Measurements from ENCODE around the gene MTA1. TPM values are rescaled to one million over a fixed set of nuclear protein-coding genes. Genes with fewer than 3 reads are reported as not detected.

Gene MTA1
- total and polyA plus RNA-seq, 11 donors: 71.8 to 191 (median 109) TPM

DNA sequence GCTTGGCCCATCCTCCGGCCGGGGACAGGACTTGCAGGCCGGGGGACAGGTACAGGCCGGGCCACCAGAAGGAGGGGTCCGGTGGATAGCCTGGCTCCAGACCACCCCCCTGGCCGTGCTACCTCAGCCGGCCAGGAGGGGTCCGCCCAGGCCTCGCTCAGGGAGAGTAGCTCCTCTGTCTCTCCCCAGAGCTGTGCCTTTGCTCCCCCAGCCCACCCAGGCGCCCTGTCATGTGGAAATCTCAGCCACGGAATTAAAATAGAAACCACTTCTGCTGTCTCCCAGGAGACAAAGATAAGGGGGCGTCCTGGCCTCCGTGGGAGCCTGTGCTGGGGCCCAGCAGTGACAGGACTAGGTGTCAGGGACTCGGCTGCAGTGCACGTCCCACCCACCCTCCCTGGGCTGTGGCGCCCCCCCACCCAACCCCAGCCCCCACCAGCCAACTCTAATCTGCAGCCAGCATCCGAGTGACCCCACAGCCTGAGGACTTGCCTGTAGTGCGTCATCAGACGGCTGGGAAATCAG is 51.7 kb downstream of the MTA1 start:
- peak; percentile 9 to 35 (median 22) for ATAC-seq
- Histone ChIP-seq H3K27me3 (peaks cover 0 to 22% (median 0%) of the 10 kb centered on the region in 9 donors), H3K9me3 (no peaks in the 10 kb centered on the region), H3K36me3 (peaks cover 0 to 22% (median 3%) of the 10 kb centered on the region in 9 donors), H3K4me1 (peaks cover 0 to 81% (median 70%) of the 10 kb centered on the region in 12 donors), H3K4me3 (peak overlapping the region in 8 of 12 donors; percentile 1 to 33 (median 16)), H3K27ac (peak overlapping the region; percentile 87 to 100 (median 97))
- peak in 4 of 5 donors; percentile 82 to 91 (median 86) for DNase-seq
- intact Hi-C loops (cut with DNase I): no loop called here
- 26 to 44% (median 39%) methylated on average over 5 to 19 of the region's 19 CpGs for WGBS, 4 donors
- TF ChIP-seq, protein P1, sequence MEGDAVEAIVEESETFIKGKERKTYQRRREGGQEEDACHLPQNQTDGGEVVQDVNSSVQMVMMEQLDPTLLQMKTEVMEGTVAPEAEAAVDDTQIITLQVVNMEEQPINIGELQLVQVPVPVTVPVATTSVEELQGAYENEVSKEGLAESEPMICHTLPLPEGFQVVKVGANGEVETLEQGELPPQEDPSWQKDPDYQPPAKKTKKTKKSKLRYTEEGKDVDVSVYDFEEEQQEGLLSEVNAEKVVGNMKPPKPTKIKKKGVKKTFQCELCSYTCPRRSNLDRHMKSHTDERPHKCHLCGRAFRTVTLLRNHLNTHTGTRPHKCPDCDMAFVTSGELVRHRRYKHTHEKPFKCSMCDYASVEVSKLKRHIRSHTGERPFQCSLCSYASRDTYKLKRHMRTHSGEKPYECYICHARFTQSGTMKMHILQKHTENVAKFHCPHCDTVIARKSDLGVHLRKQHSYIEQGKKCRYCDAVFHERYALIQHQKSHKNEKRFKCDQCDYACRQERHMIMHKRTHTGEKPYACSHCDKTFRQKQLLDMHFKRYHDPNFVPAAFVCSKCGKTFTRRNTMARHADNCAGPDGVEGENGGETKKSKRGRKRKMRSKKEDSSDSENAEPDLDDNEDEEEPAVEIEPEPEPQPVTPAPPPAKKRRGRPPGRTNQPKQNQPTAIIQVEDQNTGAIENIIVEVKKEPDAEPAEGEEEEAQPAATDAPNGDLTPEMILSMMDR (IDR thresholded peaks at IDR 0.05): peak in 10 of 12 donors; percentile 19 to 50 (median 38)
- TF ChIP-seq POLR2A (IDR thresholded peaks at IDR 0.05): no peak

GRCh38 chr14:105471823-105472485 is 52.3 kb downstream of the MTA1 start:
- Histone ChIP-seq H3K9me3 (no peaks in the 10 kb centered on the region), H3K27ac (peak overlapping the region; percentile 87 to 100 (median 97)), H3K36me3 (peaks cover 0 to 17% (median 3%) of the 10 kb centered on the region in 9 donors), H3K27me3 (peaks cover 0 to 26% (median 0%) of the 10 kb centered on the region in 9 donors), H3K4me1 (peaks cover 0 to 83% (median 69%) of the 10 kb centered on the region in 12 donors), H3K4me3 (peak overlapping the region in 1 of 12 donors; percentile 15)
- ATAC-seq (peak; percentile 11 to 35 (median 22)), DNase-seq (peak in 4 of 5 donors; percentile 67 to 85 (median 74))
- intact Hi-C loops (cut with DNase I): no loop called here
- TF ChIP-seq, protein P1 (IDR thresholded peaks at IDR 0.05): no peak
- TF ChIP-seq POLR2A (IDR thresholded peaks at IDR 0.05): no peak
- 45 to 70% (median 52%) methylated on average over 2 to 8 of the region's 8 CpGs for WGBS, 4 donors

GRCh38 chr14:105472486-105472991 is 52.9 kb downstream of the MTA1 start:
- H3K9me3 ChIP-seq: no peaks in the 10 kb centered on the region
- H3K27ac ChIP-seq: peak overlapping the region; percentile 87 to 100 (median 97)
- H3K36me3 ChIP-seq: peaks cover 0 to 11% (median 3%) of the 10 kb centered on the region in 9 donors
- ATAC-seq: peak; percentile 33 to 46 (median 36)
- TF ChIP-seq, protein P1 (IDR thresholded peaks at IDR 0.05): peak in 8 of 12 donors; percentile 5 to 51 (median 26)
- TF ChIP-seq POLR2A (IDR thresholded peaks at IDR 0.05): no peak
- intact Hi-C loops (cut with DNase I): no loop called here
- H3K4me3 ChIP-seq: peak overlapping the region in 5 of 12 donors; percentile 57 to 100 (median 72)
- H3K4me1 ChIP-seq: peaks cover 0 to 82% (median 70%) of the 10 kb centered on the region in 12 donors
- H3K27me3 ChIP-seq: peaks cover 0 to 26% (median 0%) of the 10 kb centered on the region in 9 donors
- WGBS, 4 donors: 42 to 54% (median 52%) methylated on average over 10 to 12 of the region's 12 CpGs; no CpG with 5 or more reads in 1 of the 4 donors
- DNase-seq: peak; percentile 82 to 93 (median 88)

All from heart left ventricle (tissue), 16 donors.